HCT116 (cell line): ENCODE results near the gene CEP112.
A peak's percentile ranks its signal among the peaks of the same experiment; 100 is the strongest.

Experiments used
- CTCF ChIP-seq, 3 experiments: fragments of 200-600 bp in 1 of 3; sonication (generic) in 1 of 3; IDR thresholded peaks in 2 of 3; conservative IDR thresholded peaks in 1 of 3; 2 replicates each; pipeline ENCODE4 v1.5.1; 2012 to 2017; ENCODE audit warnings: low read depth in 2 of 3, low read length in 2 of 3, antibody characterized with exemption in 1 of 3, borderline replicate concordance in 1 of 3, control low read depth in 1 of 3, mild to moderate bottlenecking in 1 of 3, mixed read lengths in 1 of 3, mixed run types in 1 of 3, moderate library complexity in 1 of 3; ENCODE audit not compliant: insufficient read depth in 1 of 3
- EGR1 ChIP-seq: IDR thresholded peaks from 2 replicates; pipeline ENCODE4 v1.6.1; 2012; ENCODE audit warnings: low read depth
- EZH2 ChIP-seq: fragments of 200-600 bp; sonication (generic); IDR thresholded peaks from 2 replicates; pipeline ENCODE4 v1.6.1; 2017; ENCODE audit warnings: antibody characterized with exemption, mixed run types
- TF ChIP-seq, protein P1 (sequence below): IDR thresholded peaks from 2 replicates; pipeline ENCODE4 v1.6.1; 2012

DNA sequence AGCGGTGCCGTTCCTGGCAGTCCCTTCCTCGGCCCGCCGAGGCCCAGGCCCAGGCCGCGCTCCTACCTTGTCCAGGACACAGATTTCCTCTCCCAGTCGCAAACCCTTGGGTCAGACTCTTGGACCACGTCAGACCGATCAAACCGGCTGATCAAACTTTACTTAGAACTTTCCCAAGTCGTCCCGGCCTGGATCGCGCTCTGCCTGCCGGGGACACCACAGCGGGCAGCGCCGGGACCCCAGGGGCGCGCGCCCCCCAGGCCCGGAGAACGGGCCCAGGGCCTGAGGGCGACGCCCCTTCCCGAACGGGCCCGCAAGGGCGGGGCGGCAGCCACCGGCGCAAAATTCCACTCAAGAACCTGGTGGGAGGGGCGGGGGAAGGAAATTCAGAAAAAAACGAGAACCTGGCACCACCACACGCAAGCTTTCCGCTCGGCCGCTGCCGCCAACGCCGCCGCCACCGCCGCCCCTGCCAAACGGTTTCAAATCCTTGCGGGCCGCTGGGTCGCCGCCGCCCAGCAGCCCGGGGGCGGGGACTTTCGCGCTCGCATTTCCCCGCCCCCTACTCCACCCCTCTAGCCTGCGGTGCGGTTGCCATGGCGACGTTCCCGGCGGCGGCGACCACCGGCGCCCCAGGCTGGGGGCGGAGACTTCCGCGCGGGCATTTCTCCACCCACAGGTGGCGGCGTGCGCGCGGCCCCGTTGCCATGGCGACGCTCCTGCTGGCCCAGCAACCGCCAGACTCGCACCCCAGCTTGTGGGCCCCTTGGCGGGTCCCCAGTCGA lies at the start of gene CEP112:
- TF ChIP-seq CTCF (IDR thresholded peaks at IDR 0.05 in 2 of 3, conservative IDR thresholded peaks at IDR 0.05 in 1 of 3; ENCODE audit: borderline replicate concordance in 1 of 3, insufficient read depth in 1 of 3, low read depth in 2 of 3, low read length in 2 of 3), result no peak
- peak; percentile 64; the same call in 1 of the 2 replicates for TF ChIP-seq EGR1
- TF ChIP-seq, protein P1, sequence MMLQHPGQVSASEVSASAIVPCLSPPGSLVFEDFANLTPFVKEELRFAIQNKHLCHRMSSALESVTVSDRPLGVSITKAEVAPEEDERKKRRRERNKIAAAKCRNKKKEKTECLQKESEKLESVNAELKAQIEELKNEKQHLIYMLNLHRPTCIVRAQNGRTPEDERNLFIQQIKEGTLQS, result no peak
- no peak for TF ChIP-seq EZH2
